Activated CD8-positive, alpha-beta T cell treated with anti-CD3 and anti-CD28 coated beads for 36 hours (primary cell): ENCODE measurements around the gene USP15. TPM values are rescaled to one million over a fixed set of nuclear protein-coding genes. Genes with fewer than 3 reads are reported as not detected.
A peak's percentile ranks its signal among the peaks of the same experiment; 100 is the strongest.
"Not testable (repeated sequence)": the region's sequence is repeated elsewhere in the genome, so short reads cannot be mapped to it uniquely, and the experiment has no call there.

Source experiments
- ATAC-seq: fragments of 200-7000 bp; cut with Tn5 transposase; one replicate; pipeline ENCODE4 v1.10.0; 2021; ENCODE audit warnings: mild to moderate bottlenecking, moderate library complexity
- CTCF ChIA-PET: fragments of 350-600 bp; sonication (Branson Sonifier 250); formaldehyde crosslinking; loops from one replicate; lab custom pipeline; 2021; ENCODE audit warnings: antibody characterized with exemption; lab: Charles Lee
- POLR2A ChIA-PET: fragments of 350-600 bp; sonication (Branson Sonifier 250); formaldehyde crosslinking; loops from one replicate; lab custom pipeline; 2021; ENCODE audit warnings: antibody characterized with exemption; lab: Charles Lee
- DNase-seq: peaks from one replicate; pipeline ENCODE4 v3.0.0-alpha.2; 2020
- H3K27ac Mint-ChIP-seq: one replicate; pipeline ENCODE4 v1.8.0; 2021; ENCODE audit warnings: mild to moderate bottlenecking, mixed read lengths
- H3K27me3 Mint-ChIP-seq: one replicate; pipeline ENCODE4 v1.8.0; 2021; ENCODE audit warnings: mixed read lengths
- H3K36me3 Mint-ChIP-seq: one replicate; pipeline ENCODE4 v1.8.0; 2021; ENCODE audit warnings: low read depth, mixed read lengths
- H3K4me1 Mint-ChIP-seq: one replicate; pipeline ENCODE4 v1.8.0; 2021; ENCODE audit warnings: low read depth, mixed read lengths
- H3K4me3 Mint-ChIP-seq: one replicate; pipeline ENCODE4 v1.8.0; 2021; ENCODE audit warnings: mild to moderate bottlenecking, moderate library complexity, mixed read lengths
- H3K9me3 Mint-ChIP-seq: one replicate; pipeline ENCODE4 v1.8.0; 2021; ENCODE audit warnings: mixed read lengths
- intact Hi-C: fragments of 100-400 bp; cut with micrococcal nuclease; formaldehyde crosslinking; loops from one replicate; pipeline ENCODE4 v1.10.0; 2022
- total RNA-seq, 2 experiments: library from RNA; stranded (reverse); gene quantifications; one replicate each; pipeline ENCODE4 v1.2.3, GENCODE V29; 2021
- TF ChIP-seq, protein P1 (sequence below): fragments of 200-600 bp; IDR thresholded peaks from one replicate; pipeline ENCODE4 v1.8.0; 2022; ENCODE audit warnings: antibody characterized with exemption, mild to moderate bottlenecking

Gene USP15
- total RNA-seq, 2 experiments from 2014 or later: 112 to 118 TPM

DNA sequence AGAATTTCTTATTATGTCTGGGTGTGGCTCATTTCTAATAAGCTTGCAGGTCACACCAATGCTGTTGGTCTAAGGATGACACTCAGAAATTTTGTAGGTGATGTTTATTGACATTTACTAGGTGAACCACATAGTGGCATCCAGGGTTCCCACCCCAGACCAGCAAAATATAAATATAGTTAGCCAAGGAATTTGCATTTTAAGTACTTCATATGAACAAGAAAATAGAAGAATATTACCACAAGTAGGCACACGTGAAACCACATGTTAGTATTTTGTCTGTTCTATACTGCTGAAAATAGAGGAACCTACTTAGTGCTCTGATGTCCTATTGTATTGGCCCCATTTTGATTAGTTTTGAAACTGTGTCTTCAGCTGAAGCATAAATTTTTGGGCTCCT is 71.1 kb downstream of the USP15 start:
- no peaks in the 10 kb centered on the region for H3K9me3 Mint-ChIP-seq
- H3K4me1 Mint-ChIP-seq: peaks cover 20% of the 10 kb centered on the region
- no peak for DNase-seq
- ATAC-seq: no peak
- TF ChIP-seq, protein P1, sequence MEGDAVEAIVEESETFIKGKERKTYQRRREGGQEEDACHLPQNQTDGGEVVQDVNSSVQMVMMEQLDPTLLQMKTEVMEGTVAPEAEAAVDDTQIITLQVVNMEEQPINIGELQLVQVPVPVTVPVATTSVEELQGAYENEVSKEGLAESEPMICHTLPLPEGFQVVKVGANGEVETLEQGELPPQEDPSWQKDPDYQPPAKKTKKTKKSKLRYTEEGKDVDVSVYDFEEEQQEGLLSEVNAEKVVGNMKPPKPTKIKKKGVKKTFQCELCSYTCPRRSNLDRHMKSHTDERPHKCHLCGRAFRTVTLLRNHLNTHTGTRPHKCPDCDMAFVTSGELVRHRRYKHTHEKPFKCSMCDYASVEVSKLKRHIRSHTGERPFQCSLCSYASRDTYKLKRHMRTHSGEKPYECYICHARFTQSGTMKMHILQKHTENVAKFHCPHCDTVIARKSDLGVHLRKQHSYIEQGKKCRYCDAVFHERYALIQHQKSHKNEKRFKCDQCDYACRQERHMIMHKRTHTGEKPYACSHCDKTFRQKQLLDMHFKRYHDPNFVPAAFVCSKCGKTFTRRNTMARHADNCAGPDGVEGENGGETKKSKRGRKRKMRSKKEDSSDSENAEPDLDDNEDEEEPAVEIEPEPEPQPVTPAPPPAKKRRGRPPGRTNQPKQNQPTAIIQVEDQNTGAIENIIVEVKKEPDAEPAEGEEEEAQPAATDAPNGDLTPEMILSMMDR: no peak
- H3K4me3 Mint-ChIP-seq: no peak overlapping the region
- H3K36me3 Mint-ChIP-seq: peaks cover 45% of the 10 kb centered on the region
- ChIA-PET CTCF (interaction anchor here (1.5 kb wide), 1 partner anchor 10 kb away, joined by 3 read pairs; no protein-coding TSS in a partner anchor), POLR2A (no interaction called here)
- no peaks in the 10 kb centered on the region for H3K27me3 Mint-ChIP-seq
- intact Hi-C loops: no loop called here
- H3K27ac Mint-ChIP-seq: peak overlapping the region; percentile 15

DNA sequence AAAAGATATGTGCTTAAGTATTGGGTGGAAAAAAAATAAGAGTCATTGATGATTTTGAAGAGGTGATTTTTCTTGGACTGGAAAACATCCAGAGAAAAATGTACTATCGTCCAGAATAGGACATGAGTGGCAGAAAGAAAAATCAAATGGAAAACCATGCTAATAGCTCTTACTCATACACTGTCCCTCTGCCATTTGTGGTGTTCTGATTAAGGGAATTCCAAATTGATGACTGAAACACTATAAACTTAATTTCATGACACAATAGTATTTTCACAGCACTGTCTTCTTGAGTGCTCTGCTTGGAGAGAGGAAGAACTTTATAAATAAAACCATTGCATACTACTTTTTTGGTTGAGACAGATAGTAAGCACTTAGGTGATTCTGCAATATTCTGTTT is 72.4 kb downstream of the USP15 start:
- H3K4me1 Mint-ChIP-seq: peaks cover 20% of the 10 kb centered on the region
- POLR2A ChIA-PET: no interaction called here
- CTCF ChIA-PET: no interaction called here

DNA sequence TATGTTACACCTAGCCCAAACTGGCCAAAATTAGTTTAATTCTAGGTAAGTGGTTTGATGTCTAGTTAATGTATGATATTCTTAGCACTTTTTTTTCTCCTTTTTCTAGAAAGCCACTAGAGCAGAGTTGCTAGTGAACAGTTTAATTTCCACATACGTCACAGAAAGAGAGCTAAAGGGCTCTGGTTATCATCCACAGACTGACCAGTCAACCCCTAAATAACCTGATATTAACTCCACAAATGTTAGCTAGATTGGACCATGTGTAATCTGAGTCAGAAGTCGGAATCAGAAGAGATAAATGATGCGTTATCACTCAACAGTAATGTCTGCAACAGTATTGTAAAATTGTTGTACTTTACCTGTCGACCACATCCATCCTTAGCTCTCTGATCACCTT is 74.9 kb downstream of the USP15 start:
- no peak for ATAC-seq
- DNase-seq: no peak
- Mint-ChIP-seq H3K4me3 (no peak overlapping the region), H3K4me1 (peaks cover 35% of the 10 kb centered on the region), H3K27me3 (no peaks in the 10 kb centered on the region), H3K36me3 (peaks cover 66% of the 10 kb centered on the region), H3K9me3 (peaks cover 13% of the 10 kb centered on the region), H3K27ac (no peak overlapping the region)
- TF ChIP-seq, protein P1: no peak
- ChIA-PET CTCF (interaction anchor here (0.8 to 1.0 kb wide), 2 partner anchors 9 to 43 kb away, joined by 3 read pairs; no protein-coding TSS in a partner anchor), POLR2A (no interaction called here)
- intact Hi-C loops: no loop called here

More for the DNA sequence above, 72.4 kb downstream of the USP15 start:
- Mint-ChIP-seq H3K36me3 (peaks cover 53% of the 10 kb centered on the region), H3K4me3 (no peak overlapping the region), H3K9me3 (peaks cover 5% of the 10 kb centered on the region), H3K27me3 (no peaks in the 10 kb centered on the region), H3K27ac (no peak overlapping the region)
- no peak for ATAC-seq
- TF ChIP-seq, protein P1: no peak
- no peak for DNase-seq
- intact Hi-C loops: no loop called here

DNA sequence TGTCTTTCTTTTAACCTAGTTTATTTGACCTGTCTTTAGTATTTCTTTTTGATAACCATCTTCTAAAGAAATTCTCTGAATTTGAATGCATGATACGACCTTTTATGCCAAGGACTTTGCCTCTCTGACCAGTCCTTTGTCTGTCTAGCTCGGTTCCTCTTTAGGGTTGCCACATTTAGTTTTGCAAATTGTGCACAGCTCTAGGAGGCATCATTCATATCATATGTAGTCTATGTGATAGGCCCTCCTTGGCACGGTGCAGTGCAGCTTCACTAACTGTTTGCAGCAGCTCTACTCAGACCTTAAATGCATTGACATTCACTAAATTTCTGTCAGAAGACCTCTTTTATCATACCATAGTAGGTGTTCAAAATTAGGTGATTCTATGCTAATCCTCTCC is 75.6 kb downstream of the USP15 start:
- POLR2A ChIA-PET: no interaction called here
- ATAC-seq (no peak), DNase-seq (no peak)
- peaks cover 13% of the 10 kb centered on the region for H3K9me3 Mint-ChIP-seq
- CTCF ChIA-PET: interaction anchor here (0.8 kb wide), 1 partner anchor 8 kb away, joined by 3 read pairs; no protein-coding TSS in a partner anchor
- H3K27ac Mint-ChIP-seq: peak overlapping the region; percentile 10
- peaks cover 70% of the 10 kb centered on the region for H3K36me3 Mint-ChIP-seq
- no peak overlapping the region for H3K4me3 Mint-ChIP-seq
- H3K4me1 Mint-ChIP-seq: peaks cover 41% of the 10 kb centered on the region
- intact Hi-C loops: no loop called here
- H3K27me3 Mint-ChIP-seq: no peaks in the 10 kb centered on the region
- TF ChIP-seq, protein P1: no peak

DNA sequence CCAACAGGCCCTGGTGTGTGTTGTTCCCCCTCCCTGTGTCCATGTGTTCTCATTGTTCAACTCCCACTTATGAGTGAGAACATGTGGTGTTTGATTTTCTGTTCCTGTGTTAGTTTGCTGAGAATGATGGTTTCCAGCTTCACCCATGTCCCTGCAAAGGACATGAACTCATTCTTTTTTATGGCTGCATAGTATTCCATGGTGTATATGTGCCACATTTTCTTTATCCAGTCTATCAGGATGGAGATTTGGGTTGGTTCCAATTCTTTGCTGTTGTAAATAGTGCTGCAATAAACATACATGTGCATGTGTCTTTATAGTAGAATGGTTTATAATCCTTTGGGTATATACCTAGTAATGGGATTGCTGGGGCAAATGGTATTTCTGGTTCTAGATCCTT is 77.4 kb downstream of the USP15 start:
- H3K4me3 Mint-ChIP-seq, CTCF ChIA-PET, ATAC-seq, POLR2A ChIA-PET, H3K27ac Mint-ChIP-seq, intact Hi-C loops, DNase-seq, H3K27me3 Mint-ChIP-seq: not testable (repeated sequence)
- Mint-ChIP-seq H3K9me3 (peaks cover 13% of the 10 kb centered on the region), H3K4me1 (peaks cover 37% of the 10 kb centered on the region), H3K36me3 (peaks cover 82% of the 10 kb centered on the region)

DNA sequence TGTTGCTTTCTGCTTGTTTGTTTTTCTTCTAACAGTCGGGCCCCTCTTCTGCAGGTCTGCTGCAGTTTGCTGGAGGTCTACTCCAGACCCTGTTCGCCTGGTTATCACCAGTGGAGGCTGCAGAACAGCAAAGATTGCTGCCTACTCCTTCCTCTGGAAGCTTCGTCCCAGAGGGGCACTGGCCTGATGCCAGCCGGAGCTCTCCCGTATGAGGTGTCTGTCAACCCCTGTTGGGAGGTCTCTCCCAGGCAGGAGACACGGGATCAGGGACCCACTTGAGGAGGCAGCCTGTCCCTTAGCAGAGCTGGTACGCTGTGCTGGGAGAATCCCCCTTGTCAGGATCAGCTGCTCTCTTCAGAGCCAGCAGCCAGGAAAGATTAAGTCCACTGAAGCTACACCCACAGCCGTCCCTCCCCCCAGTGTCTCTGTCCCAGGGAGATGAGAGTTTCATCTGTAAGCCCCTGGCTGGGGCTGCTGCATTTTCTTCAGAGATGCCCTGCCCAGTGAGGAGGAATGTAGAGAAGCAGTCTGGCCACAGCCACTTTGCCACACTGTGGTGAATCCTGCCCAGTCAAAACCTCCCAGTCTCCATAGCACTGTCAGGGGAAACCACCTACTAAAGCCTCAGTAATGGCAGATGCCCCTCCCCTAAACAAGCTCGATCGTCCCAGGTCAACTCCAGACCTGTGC is 82.6 kb downstream of the USP15 start:
- Mint-ChIP-seq H3K9me3 (peaks cover 14% of the 10 kb centered on the region), H3K36me3 (peaks cover 82% of the 10 kb centered on the region), H3K4me1 (peaks cover 49% of the 10 kb centered on the region)
- H3K27me3 Mint-ChIP-seq, CTCF ChIA-PET, H3K4me3 Mint-ChIP-seq, ATAC-seq, H3K27ac Mint-ChIP-seq, POLR2A ChIA-PET, DNase-seq, intact Hi-C loops: not testable (repeated sequence)

DNA sequence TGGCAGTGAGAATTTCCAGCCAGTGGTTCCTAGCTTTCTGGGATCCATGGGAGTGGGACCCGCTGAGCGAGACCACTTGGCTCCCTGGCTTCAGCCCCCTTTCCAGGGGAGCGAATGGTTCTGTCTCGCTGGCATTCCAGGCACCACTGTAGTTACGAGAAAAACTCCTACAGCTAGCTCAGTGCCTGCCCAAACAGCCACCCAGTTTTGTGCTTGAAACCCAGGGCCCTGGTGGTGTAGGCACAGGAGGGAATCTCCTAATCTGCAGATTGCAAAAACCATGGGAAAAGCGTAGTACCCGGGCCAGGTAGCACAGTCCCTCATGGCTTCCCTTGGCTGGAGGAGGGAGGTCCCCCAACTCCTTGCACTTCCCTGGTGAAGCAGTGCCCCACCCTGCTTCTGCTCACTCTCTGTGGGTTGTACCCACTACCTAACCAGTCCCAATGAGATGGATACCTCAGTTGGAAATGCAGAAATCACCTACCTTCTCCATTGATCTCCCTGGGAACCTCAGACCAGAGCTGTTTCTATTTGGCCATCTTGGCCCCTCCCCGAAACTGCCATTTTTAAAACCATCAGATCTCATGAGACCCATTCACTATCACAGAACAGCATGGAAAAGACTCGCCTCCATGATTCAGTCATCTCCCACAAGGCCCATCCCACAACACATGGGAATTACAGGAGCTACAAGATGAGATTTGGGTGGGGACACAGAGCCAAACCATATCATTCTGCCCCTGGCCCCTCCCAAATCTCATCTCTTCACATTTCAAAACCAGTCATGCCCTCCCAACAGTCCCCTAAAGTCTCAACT is 83.3 kb downstream of the USP15 start:
- H3K9me3 Mint-ChIP-seq, intact Hi-C loops, POLR2A ChIA-PET, ATAC-seq, H3K4me3 Mint-ChIP-seq, DNase-seq, H3K27me3 Mint-ChIP-seq: not testable (repeated sequence)
- Mint-ChIP-seq H3K27ac (peak overlapping the region; percentile 13), H3K4me1 (peaks cover 43% of the 10 kb centered on the region), H3K36me3 (peaks cover 75% of the 10 kb centered on the region)
- CTCF ChIA-PET: interaction anchor here (1.0 kb wide), 1 partner anchor 8 kb away, joined by 3 read pairs; no protein-coding TSS in a partner anchor
